Endothelial cell of umbilical vein (primary cell): ENCODE measurements around the gene TGM6. TPM values are rescaled to one million over a fixed set of nuclear protein-coding genes. Genes with fewer than 3 reads are reported as not detected.

Source experiments
- BruUV-seq: library from RNA; stranded (reverse); fragments of 400-500 nt; replicated peaks from 2 replicates; lab custom pipeline; 2021; lab: Mats Ljungman, UMichigan
- CTCF ChIA-PET: fragments of 300-600, 350-600 bp; sonication (Branson Sonifier 250); formaldehyde crosslinking; loops from one replicate; lab custom pipeline; 2021; ENCODE audit warnings: antibody characterized with exemption, inconsistent platforms; lab: Charles Lee
- POLR2A ChIA-PET: fragments of 300-600, 350-600 bp; sonication (Branson Sonifier 250); formaldehyde crosslinking; loops from one replicate; lab custom pipeline; 2021; ENCODE audit warnings: antibody characterized with exemption, inconsistent platforms; lab: Charles Lee
- DNase-seq: peaks from one replicate; pipeline ENCODE4 v3.0.0-alpha.2; 2011; ENCODE audit warnings: low read depth, low spot score
- FAIRE-seq: peaks from 2 replicates; lab custom pipeline; 2011; peaks lifted over from hg19 to GRCh38; lab: Jason Lieb, UNC
- H2AFZ ChIP-seq: 2 replicates; pipeline ENCODE4 v1.6.0; 2012; ENCODE audit warnings: low read depth, low read length, control low read depth, inconsistent platforms
- H3K27ac ChIP-seq: 2 replicates; pipeline ENCODE4 v1.5.1; 2011; ENCODE audit warnings: low read depth, mild to moderate bottlenecking, control low read depth, low read length, moderate library complexity; ENCODE audit not compliant: insufficient read depth
- H3K27me3 ChIP-seq, 2 experiments: 2 replicates each; pipeline versions ENCODE4 v1.6.0 to v1.6.1; 2011; ENCODE audit warnings: low read length in 2 of 2, mixed read lengths in 1 of 2; ENCODE audit not compliant: control insufficient read depth in 2 of 2, insufficient read depth in 2 of 2
- H3K36me3 ChIP-seq, 2 experiments: 2 replicates in 1 of 2; 3 replicates in 1 of 2; pipeline ENCODE4 v1.5.1; 2011; ENCODE audit warnings: low read length in 2 of 2, mild to moderate bottlenecking in 1 of 2, moderate library complexity in 1 of 2; ENCODE audit not compliant: control insufficient read depth in 2 of 2, insufficient read depth in 2 of 2; ENCODE audit errors: extremely low read depth in 1 of 2
- H3K4me1 ChIP-seq: 3 replicates; pipeline ENCODE4 v1.5.1; 2011; ENCODE audit warnings: mild to moderate bottlenecking, low read length; ENCODE audit not compliant: control insufficient read depth, insufficient read depth; ENCODE audit errors: extremely low read depth
- H3K4me2 ChIP-seq: 2 replicates; pipeline ENCODE4 v1.6.1; 2011; ENCODE audit warnings: low read length, control low read depth, mixed read lengths; ENCODE audit not compliant: insufficient read depth
- H3K4me3 ChIP-seq, 3 experiments: fragments of 200-600 bp in 1 of 3; sonication (generic), shearing (Covaris generic) in 1 of 3; replicated peaks in 1 of 3; 2 replicates each; pipeline ENCODE4 v1.5.1; 2011 to 2016; ENCODE audit warnings: control low read depth in 3 of 3, low read length in 3 of 3, mild to moderate bottlenecking in 2 of 3, inconsistent platforms in 1 of 3, low read depth in 1 of 3, moderate library complexity in 1 of 3; ENCODE audit not compliant: insufficient read depth in 1 of 3
- H3K79me2 ChIP-seq: 2 replicates; pipeline ENCODE4 v1.6.0; 2012; ENCODE audit warnings: low read length, inconsistent platforms; ENCODE audit not compliant: control insufficient read depth, insufficient read depth
- H3K9ac ChIP-seq: replicated peaks from 2 replicates; pipeline ENCODE3; 2011; ENCODE audit warnings: low read length, control low read depth; ENCODE audit not compliant: insufficient read depth; ENCODE audit errors: extremely low read depth
- H3K9me1 ChIP-seq: replicated peaks from 3 replicates; pipeline ENCODE4 v1.6.0; 2011; ENCODE audit warnings: mild to moderate bottlenecking, low read length; ENCODE audit not compliant: control insufficient read depth, insufficient read depth; ENCODE audit errors: extremely low read depth
- H3K9me3 ChIP-seq: replicated peaks from 2 replicates; pipeline ENCODE4 v1.5.1; 2012; ENCODE audit warnings: low read length, inconsistent platforms; ENCODE audit not compliant: control insufficient read depth, insufficient read depth
- H4K20me1 ChIP-seq: replicated peaks from 2 replicates; pipeline ENCODE3; 2011; ENCODE audit warnings: mild to moderate bottlenecking, low read length; ENCODE audit not compliant: control insufficient read depth, insufficient read depth; ENCODE audit errors: extremely low read depth
- CTCF ChIP-seq, 2 donors: IDR thresholded peaks; 1 replicate in 1 of 2; 2 replicates in 1 of 2; pipeline ENCODE4 v1.5.1; 2011; ENCODE audit warnings: low read length in 2 of 2, mild to moderate bottlenecking in 2 of 2, moderate library complexity in 2 of 2, control low read depth in 1 of 2, inconsistent platforms in 1 of 2, low read depth in 1 of 2; ENCODE audit not compliant: insufficient read depth in 1 of 2; ENCODE audit errors: extremely low read depth in 1 of 2
- EZH2 ChIP-seq: IDR thresholded peaks from 2 replicates; pipeline ENCODE4 v1.6.1; 2012; ENCODE audit warnings: borderline replicate concordance, low read depth, mild to moderate bottlenecking, moderate library complexity, low read length, inconsistent platforms; ENCODE audit not compliant: severe bottlenecking
- FOS ChIP-seq: IDR thresholded peaks from 2 replicates; pipeline ENCODE4 v1.6.1; 2011; ENCODE audit warnings: mild to moderate bottlenecking, low read length, moderate library complexity, borderline replicate concordance; ENCODE audit not compliant: insufficient read depth
- GATA2 ChIP-seq: IDR thresholded peaks from 2 replicates; pipeline ENCODE4 v1.7.0; 2011; ENCODE audit warnings: low read depth, mild to moderate bottlenecking, moderate library complexity, mixed read lengths, low read length; ENCODE audit not compliant: insufficient read length, insufficient read depth
- JUN ChIP-seq: IDR thresholded peaks from 2 replicates; pipeline ENCODE4 v1.6.1; 2011; ENCODE audit warnings: borderline replicate concordance, low read depth; ENCODE audit not compliant: insufficient read length, insufficient read depth
- MAX ChIP-seq: IDR thresholded peaks from 2 replicates; pipeline ENCODE4 v1.6.1; 2011; ENCODE audit not compliant: insufficient read depth, insufficient read length
- MYC ChIP-seq: IDR thresholded peaks from one replicate; pipeline ENCODE4 v1.6.1; 2011; ENCODE audit warnings: mild to moderate bottlenecking, low read depth, low read length
- POLR2A ChIP-seq: IDR thresholded peaks from 2 replicates; pipeline ENCODE4 v1.6.1; 2012; ENCODE audit warnings: low read depth, mild to moderate bottlenecking, control low read depth, low read length
- POLR2AphosphoS5 ChIP-seq: IDR thresholded peaks from 2 replicates; pipeline ENCODE4 v1.6.1; 2012; ENCODE audit warnings: low read depth, mild to moderate bottlenecking, control low read depth, low read length, moderate library complexity; ENCODE audit not compliant: insufficient read depth
- dilution Hi-C: fragments of 300-500 bp; cut with MboI; formaldehyde crosslinking; loops from one replicate; pipeline ENCODE4 v1.15.0; 2019; ENCODE audit warnings: low sequenced_read_pairs; ENCODE audit not compliant: extremely low pct_ligation_motif_present
- intact Hi-C: fragments of 100-400 bp; cut with micrococcal nuclease; formaldehyde crosslinking; loops from one replicate; pipeline ENCODE4 v1.10.0; 2022
- polyA plus RNA-seq, 4 experiments: library from polyadenylated mRNA; depleted of rRNA in 3 of 4; stranded (reverse) in 3 of 4; unstranded in 1 of 4; fragments of >200 nt; gene quantifications; 2 replicates each; pipeline versions ENCODE4 v1.2.1 to v1.2.3, GENCODE V29; 2011 to 2012; ENCODE audit warnings: missing spikeins in 1 of 4
- total RNA-seq: library from RNA; stranded (reverse); gene quantifications from 2 replicates; pipeline ENCODE4 v1.2.3, GENCODE V29; 2021

Gene TGM6
- total and polyA plus RNA-seq, 2 donors (not counting 3 experiments of a cell fraction or from before 2014, with no cell fraction given) = not detected

- no peak for DNase-seq
- Histone ChIP-seq H3K9me3 (no peaks in the 10 kb centered on the region), H3K27me3 (no peaks in the 10 kb centered on the region), H3K4me3 (no peak overlapping the region), H3K9me1 (no peaks in the 10 kb centered on the region), H3K9ac (no peak overlapping the region), H3K4me1 (peaks cover 12% of the 10 kb centered on the region), H3K4me2 (no peak overlapping the region), H3K27ac (no peak overlapping the region), H3K36me3 (no peaks in the 10 kb centered on the region), H2AFZ (no peak overlapping the region), H4K20me1 (no peaks in the 10 kb centered on the region), H3K79me2 (no peaks in the 10 kb centered on the region)
- CTCF ChIA-PET = interaction anchor here (1.4 to 2.0 kb wide), 4 partner anchors 19 to 48 kb away, joined by 4 to 14 read pairs (median 5); no protein-coding TSS in a partner anchor
- POLR2A ChIA-PET = interaction anchor here (0.7 kb wide), 1 partner anchor 1622 kb away, joined by 4 read pairs; no protein-coding TSS in a partner anchor
- intact Hi-C loops (no loop called here), dilution Hi-C loops (no loop called here)
- TF ChIP-seq CTCF (IDR thresholded peaks at IDR 0.05; ENCODE audit: extremely low read depth in 1 of 2, insufficient read depth in 1 of 2, low read depth in 1 of 2, low read length in 2 of 2) (no peak), GATA2 (no peak), MYC (no peak), FOS (no peak), EZH2 (no peak), MAX (no peak), POLR2AphosphoS5 (no peak), JUN (no peak), POLR2A (no peak)
- no TSS peak for BruUV-seq
- no peak for FAIRE-seq
Measured at GRCh38 chr20:2475850-2476741, 95.4 kb downstream of the TGM6 start.
